ENCODE results near the gene ZNF750.

ZNF750 gene

GRCh38 chr17:82810644-82811430 lies 29.0 kb downstream of the ZNF750 start:
- DNase-seq: no peak

GRCh38 chr17:82808921-82809905 lies 30.6 kb downstream of the ZNF750 start:
- no peak for DNase-seq

DNA sequence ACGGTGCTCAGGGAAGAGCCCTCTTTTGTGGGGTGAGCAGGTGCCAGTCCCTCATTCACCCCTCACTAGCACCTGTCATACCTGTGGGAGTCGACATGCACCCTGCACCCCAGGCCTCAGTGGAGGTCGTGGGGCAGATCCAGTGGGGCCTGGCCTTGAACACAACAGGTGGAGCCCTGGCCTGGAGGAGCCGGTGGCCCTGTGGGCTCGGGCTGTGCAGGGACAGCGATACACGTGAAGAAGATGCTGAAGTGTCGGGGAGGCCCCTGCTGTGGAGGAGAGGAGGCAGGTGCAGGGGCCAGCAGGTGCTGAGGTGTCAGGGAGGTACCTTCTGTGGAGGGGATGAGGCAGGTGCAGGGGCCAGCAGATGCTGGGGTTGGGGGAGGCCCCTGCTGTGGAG lies 31.8 kb downstream of the ZNF750 start:
- no peak for DNase-seq

DNA sequence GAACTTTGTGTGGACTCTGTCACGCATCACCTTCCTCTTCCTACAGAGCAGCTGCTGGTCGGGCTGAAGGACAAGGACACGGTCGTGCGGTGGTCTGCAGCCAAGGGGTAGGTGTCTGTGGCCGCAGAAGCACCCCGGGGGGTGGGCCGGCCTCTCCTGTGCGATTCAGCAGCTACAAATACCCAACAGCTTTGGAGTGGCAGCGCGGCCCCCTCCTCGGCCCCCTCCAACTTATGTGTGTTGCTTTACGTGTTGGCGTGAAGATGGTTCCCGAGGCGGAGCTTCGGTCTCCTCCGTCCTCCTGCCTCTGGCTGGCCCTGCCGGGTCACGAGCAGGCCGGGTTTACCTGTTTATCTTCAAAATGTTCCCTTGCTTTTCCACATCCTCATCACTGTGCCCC lies 32.3 kb downstream of the ZNF750 start:
- DNase-seq: no peak

- DNase-seq: no peak
Observed at GRCh38 chr17:82807101-82807500, 32.7 kb downstream of the ZNF750 start.

- DNase-seq: no peak
Observed at GRCh38 chr17:82806645-82807044, 33.2 kb downstream of the ZNF750 start.

DNA sequence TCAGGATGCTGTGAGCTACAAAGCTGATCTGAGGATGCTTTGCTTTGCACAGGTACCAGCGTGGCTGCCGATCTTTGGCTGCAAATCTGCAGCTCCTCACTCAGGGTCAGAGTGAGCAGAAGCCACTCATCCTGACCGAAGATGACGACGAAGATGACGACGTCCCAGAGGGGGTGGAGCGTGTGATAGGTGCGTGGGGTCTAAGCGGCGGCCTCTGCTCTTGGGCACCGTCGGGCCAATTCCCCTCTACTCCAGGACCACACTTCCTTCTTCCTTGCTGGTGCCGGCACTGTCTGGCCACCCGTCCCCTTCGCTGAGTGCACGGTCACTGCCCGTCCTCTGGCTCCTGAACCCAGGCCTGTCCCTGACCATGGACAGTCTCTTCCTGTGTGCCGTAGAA lies 34.0 kb downstream of the ZNF750 start:
- DNase-seq: no peak

DNA sequence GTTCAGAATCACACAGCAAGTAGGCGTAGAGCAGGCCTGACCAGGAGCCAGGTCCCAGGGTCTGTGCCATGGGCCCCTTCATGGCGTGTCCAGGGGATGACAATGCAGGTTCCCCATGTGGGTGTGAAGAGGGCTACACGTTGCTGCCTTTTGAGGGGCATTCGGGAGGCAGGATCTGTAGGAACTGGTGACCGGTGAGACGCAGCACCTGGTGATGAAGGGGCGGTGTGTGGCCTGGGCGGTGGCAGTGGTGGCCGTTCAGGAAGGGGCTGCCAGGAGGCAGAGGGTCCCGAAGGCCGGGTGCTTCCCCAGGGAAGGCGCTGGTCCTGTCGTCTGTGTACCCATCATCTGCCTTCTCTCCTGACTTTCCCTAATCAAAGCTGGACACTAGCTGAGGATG lies 34.6 kb downstream of the ZNF750 start:
- no peak for DNase-seq

DNA sequence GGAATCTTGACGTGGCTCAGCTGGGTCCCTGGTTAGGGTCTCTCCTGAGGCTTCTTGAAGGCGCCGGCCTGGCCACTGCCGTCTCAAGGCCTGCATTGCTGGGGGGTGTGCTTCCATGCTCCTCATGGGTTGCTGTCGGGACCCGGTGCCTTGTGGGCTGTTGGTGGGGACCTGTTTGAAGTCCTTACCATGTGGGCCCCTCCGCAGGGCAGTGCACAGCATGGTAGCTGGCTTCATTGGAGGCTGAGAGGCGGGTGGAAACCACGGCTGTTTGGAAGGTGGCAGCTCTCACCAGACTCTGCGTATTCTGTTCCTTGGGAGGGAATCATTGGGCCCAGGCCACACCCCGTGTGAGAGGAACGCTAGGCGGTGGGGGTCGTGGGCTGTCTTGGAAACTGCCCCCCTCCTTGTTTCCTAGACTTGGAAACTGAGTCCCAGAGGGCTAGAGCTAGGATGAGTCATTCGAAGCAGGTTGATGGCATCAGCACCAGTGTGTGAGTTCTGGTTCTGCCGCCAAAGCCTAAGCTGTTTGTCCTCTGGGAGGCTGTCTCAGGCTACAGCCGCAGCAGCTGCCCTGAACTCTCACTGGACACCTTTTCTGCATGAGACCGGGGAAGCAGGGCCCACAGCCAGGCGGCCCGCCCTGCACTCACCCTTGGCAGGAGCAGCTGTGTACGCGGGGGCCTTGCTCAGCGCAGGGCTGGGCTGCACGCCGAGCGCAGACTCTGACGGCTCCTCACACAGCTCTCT lies 35.2 kb downstream of the ZNF750 start:
- DNase-seq: no peak

- no peak for DNase-seq
Observed at GRCh38 chr17:82803606-82804005, 36.2 kb downstream of the ZNF750 start.

DNA sequence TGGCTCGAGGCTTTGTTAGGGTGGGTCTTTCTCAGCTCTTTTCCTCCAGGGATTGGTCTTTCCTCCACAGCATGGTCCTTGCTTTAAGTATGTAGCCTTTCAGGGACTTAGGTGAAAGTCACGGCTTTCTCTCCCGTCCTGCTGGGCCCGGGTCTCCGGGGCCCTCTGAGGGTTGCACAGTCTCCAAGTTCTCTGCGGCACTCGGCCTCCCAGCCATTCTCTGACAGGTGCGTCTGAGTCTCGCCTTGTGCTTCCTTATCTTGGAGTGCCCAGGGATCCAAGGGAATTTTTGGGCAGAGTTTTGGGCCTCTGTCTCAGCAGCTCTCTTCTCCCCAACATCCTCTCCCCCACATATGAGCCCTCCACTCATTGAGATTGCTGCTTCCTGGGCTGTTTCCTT lies 36.6 kb downstream of the ZNF750 start:
- no peak for DNase-seq

DNA sequence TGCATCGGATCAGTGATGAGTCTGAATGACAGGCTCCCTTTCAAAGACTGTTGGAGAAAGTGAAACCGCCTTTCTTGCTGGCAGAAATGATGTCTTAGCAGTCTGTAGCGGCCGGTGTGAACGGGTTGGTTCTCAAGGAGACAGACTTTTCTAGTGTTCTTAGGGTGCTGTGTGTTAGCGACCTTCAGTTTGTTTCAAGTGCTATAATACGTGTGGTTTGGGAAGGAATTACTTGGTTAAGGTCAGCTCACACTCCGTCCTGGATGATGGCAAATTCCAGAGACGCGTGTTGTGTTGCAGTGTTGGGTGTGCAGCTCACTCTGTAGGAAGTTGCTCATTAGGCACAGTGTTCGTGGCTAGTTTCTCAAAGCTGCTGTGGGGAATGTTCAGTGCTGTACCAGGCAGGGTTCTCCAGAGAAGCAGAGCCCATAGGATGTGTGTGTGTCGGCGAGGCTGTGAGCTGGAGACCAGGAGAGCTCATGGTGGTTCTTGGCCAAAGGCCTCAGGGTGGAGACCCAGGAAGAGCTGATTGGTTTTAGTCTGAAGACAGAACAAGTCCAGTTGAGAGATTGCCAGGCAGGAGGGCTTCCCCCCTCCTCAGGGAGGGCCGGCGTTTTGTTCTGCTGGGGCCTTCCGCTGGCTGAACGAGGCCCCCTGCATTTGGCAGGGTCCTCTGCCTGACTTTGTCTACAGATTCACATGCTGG lies 37.6 kb downstream of the ZNF750 start:
- no peak for DNase-seq

DNA sequence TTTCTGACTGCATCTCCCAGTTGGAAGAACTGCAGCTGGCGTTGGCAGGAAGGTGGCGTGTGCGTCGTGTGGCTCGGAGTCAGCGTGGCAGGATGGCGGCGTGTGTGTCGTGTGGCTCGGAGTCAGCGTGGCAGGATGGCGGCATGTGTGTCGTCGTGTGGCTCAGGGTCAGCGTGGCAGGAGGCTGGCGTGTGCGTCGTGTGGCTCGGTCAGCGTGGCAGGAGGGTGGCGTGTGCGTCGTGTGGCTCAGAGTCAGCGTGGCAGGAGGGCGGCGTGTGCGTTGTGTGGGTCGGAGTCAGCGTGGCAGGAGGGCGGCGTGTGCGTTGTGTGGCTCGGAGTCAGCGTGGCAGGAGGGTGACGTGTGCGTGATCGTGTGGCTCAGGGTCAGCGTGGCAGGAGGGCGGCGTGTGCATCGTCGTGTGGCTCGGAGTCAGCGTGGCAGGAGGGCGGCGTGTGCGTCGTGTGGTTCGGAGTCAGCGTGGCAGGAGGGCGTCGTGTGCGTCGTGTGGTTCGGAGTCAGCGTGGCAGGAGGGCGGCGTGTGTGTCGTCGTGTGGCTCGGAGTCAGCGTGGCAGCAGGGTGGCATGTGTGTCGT lies 38.3 kb downstream of the ZNF750 start:
- no peak for DNase-seq

DNA sequence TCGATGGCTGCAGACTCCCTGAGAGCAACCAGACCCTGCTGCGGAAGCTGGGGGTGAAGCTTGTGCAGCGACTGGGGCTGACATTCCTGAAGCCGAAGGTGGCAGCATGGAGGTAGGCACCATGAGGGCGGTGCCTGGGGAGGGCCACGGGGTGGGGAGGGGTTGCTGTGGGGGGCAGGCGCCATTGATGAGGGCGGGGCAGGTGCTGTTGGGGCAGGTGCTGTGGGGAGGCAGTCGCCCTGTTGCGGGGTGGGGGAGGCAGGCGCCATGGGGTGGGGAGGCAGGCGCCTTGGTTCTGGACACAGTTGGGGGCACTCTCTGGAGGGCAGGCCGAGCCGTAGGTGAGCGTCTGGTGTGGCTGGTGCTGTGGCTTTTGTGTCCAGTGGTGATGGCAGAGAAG lies 38.9 kb downstream of the ZNF750 start:
- no peak for DNase-seq

GRCh38 chr17:82799591-82799990 lies 40.2 kb downstream of the ZNF750 start:
- DNase-seq: no peak

- no peak for DNase-seq
Observed at GRCh38 chr17:82798752-82799151, 41.1 kb downstream of the ZNF750 start.

DNA sequence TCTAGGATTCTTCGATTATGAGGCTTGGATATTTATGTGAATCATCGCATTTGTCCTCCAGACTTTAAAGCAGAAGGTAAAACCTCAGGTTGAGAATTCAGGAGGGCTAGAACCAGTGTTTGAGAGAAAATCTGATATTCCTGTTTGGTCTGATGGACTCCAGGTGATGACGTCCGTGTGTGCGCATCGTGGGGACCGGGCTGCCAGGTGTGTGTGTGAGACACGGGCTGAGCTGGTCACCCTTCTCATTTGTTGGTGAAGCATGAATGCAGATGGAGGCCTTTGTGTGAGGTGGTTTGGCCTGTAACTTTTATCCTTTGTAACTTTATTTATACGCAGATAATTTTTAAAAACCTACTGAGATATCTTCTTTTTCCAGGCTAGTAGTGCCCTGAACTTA lies 42.8 kb downstream of the ZNF750 start:
- peak in 1 of 2 experiments; percentile 9 for DNase-seq

GRCh38 chr17:82795615-82796014 lies 44.2 kb downstream of the ZNF750 start:
- peak; percentile 78 to 94 for DNase-seq

DNA sequence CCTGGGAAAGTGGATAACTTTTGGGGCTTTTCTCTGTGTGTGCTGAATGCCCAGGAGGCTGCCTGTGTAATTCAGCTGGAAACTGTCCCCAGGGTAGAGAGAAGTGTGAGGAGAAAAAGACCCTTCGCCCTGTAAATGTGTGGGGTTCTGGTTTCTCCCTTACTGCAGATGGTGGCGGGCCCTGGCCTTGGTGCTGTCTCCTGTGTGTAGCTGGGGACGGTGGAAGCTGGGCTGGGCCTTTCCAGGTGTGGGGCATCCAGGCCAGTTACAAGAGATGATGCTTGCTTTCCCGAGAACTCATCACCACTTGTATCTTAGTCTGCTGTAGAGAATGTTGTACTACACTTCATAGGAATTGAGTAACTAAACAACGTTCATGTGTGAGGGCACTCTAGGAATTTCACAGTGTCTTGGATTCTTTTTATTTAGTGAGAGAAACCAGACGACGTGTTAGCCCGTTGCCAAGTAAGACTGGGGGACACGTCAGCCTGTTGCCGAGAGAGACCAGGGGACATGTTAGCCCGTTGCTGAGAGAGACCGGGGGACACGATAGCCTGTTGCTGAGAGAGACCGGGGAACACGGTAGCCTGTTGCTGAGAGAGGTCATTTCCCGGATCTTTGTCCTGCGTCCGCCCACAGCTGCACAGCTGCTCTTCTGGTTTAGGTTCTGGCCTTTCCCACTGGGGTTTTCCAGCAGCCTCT lies 44.9 kb downstream of the ZNF750 start:
- DNase-seq: no peak

- DNase-seq: peak; percentile 14 to 20
Observed at GRCh38 chr17:82793974-82794630, 45.7 kb downstream of the ZNF750 start.

GRCh38 chr17:82791532-82791931 lies 48.3 kb downstream of the ZNF750 start:
- DNase-seq: no peak
